PFSK-1 (cell line): ENCODE measurements around the gene EMSY.

ENCODE experiments used
- POLR2AphosphoS5 ChIP-seq: IDR thresholded peaks from 2 replicates; pipeline ENCODE4 v1.6.1; 2012; ENCODE audit warnings: low read depth, mild to moderate bottlenecking, control low read depth, low read length, moderate library complexity
- TAF1 ChIP-seq: IDR thresholded peaks from 2 replicates; pipeline ENCODE4 v1.6.1; 2012; ENCODE audit warnings: low read length, control low read depth, borderline replicate concordance; ENCODE audit not compliant: insufficient read depth
- TF ChIP-seq, protein P1 (sequence below), 2 experiments: IDR thresholded peaks; 2 replicates each; pipeline versions ENCODE4 v1.6.1 to v1.8.0; 2011 to 2012; ENCODE audit warnings: low read depth in 2 of 2, low read length in 2 of 2, control low read depth in 1 of 2, inconsistent platforms in 1 of 2, mild to moderate bottlenecking in 1 of 2, moderate library complexity in 1 of 2; ENCODE audit not compliant: insufficient read depth in 1 of 2

DNA sequence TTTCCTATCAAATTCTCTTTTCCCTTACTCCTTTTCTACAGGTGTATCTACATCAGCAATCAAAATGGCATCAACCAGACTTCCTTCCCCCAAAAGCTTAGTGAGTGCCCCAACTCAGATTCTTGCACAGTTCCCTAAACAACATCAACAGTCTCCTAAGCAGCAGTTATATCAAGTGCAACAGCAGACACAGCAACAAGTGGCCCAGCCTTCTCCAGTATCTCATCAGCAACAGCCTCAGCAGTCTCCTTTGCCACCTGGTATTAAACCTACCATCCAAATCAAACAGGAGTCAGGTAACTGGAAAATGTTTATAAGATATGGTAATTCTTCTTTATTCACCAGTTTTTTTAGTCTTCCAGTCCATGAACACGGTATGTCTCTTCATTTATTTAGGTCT is 51.4 kb downstream of the EMSY start:
- TF ChIP-seq, protein P1, sequence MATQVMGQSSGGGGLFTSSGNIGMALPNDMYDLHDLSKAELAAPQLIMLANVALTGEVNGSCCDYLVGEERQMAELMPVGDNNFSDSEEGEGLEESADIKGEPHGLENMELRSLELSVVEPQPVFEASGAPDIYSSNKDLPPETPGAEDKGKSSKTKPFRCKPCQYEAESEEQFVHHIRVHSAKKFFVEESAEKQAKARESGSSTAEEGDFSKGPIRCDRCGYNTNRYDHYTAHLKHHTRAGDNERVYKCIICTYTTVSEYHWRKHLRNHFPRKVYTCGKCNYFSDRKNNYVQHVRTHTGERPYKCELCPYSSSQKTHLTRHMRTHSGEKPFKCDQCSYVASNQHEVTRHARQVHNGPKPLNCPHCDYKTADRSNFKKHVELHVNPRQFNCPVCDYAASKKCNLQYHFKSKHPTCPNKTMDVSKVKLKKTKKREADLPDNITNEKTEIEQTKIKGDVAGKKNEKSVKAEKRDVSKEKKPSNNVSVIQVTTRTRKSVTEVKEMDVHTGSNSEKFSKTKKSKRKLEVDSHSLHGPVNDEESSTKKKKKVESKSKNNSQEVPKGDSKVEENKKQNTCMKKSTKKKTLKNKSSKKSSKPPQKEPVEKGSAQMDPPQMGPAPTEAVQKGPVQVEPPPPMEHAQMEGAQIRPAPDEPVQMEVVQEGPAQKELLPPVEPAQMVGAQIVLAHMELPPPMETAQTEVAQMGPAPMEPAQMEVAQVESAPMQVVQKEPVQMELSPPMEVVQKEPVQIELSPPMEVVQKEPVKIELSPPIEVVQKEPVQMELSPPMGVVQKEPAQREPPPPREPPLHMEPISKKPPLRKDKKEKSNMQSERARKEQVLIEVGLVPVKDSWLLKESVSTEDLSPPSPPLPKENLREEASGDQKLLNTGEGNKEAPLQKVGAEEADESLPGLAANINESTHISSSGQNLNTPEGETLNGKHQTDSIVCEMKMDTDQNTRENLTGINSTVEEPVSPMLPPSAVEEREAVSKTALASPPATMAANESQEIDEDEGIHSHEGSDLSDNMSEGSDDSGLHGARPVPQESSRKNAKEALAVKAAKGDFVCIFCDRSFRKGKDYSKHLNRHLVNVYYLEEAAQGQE (IDR thresholded peaks at IDR 0.05; ENCODE audit: insufficient read depth in 1 of 2, low read depth in 2 of 2, low read length in 2 of 2), result no peak
- TF ChIP-seq TAF1 (no peak), POLR2AphosphoS5 (no peak)
